ENCODE measurements around the gene SEMA4A. TPM values are rescaled to one million over a fixed set of nuclear protein-coding genes. Genes with fewer than 3 reads are reported as not detected.
A peak's percentile ranks its signal among the peaks of the same experiment; 100 is the strongest.

The SEMA4A gene
- total RNA-seq, 2 experiments from 2014 or later = 77.8 to 196 TPM

DNA sequence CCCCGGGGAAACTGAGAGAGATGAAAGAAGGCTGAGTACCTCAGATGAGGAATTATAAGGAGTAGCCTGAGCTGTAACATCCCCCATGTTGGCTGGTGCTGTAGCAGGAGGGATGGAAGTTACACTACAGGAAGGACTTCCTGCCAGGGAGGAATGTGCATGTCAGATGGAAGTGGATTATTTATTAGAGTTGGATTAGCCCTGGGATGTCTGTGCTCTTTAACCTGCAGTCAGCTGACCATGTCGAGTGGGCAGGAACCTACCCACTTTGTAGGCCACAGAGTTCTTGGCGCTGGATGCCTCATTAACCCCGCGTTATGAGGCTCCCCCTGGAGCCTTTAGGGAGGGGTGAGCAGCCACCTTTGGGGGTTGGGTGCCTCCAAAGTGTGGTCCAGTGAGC is 757 bp upstream of the SEMA4A start:
- H3K4me2 ChIP-seq (ENCODE audit: low read length) = peak overlapping the region; percentile 85
- DNase-seq (ENCODE audit: low spot score) = no peak
- ChIA-PET CTCF (ENCODE audit: unreplicated experiment) (no interaction called here), POLR2A (interaction anchor here (0.5 to 1.7 kb wide), 3 partner anchors 42 to 617 kb away, joined by 3 to 9 read pairs (median 4); partner anchors contain the start of genes PMF1 and SLC25A44)
- intact Hi-C loops (cut with micrococcal nuclease; ENCODE audit: unreplicated experiment) = loop anchor here (5.0 kb wide), 2 partner anchors 185 to 340 kb away; partner anchors contain the start of genes CCT3 and TSACC
- H3K9me2 ChIP-seq (ENCODE audit: insufficient read depth, low read length) = no peaks in the 10 kb centered on the region
- H3K79me2 ChIP-seq (ENCODE audit: insufficient read depth, low read depth, low read length) = peaks cover 61% of the 10 kb centered on the region
- H3K4me1 ChIP-seq (ENCODE audit: insufficient read depth, low read length, poor library complexity, severe bottlenecking) = peaks cover 77% of the 10 kb centered on the region
- TF ChIP-seq EZH2phosphoT487 (IDR thresholded peaks at IDR 0.05; ENCODE audit: borderline replicate concordance, low read depth, low read length) = no peak
- TF ChIP-seq, protein P1, sequence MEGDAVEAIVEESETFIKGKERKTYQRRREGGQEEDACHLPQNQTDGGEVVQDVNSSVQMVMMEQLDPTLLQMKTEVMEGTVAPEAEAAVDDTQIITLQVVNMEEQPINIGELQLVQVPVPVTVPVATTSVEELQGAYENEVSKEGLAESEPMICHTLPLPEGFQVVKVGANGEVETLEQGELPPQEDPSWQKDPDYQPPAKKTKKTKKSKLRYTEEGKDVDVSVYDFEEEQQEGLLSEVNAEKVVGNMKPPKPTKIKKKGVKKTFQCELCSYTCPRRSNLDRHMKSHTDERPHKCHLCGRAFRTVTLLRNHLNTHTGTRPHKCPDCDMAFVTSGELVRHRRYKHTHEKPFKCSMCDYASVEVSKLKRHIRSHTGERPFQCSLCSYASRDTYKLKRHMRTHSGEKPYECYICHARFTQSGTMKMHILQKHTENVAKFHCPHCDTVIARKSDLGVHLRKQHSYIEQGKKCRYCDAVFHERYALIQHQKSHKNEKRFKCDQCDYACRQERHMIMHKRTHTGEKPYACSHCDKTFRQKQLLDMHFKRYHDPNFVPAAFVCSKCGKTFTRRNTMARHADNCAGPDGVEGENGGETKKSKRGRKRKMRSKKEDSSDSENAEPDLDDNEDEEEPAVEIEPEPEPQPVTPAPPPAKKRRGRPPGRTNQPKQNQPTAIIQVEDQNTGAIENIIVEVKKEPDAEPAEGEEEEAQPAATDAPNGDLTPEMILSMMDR (conservative IDR thresholded peaks at IDR 0.05; ENCODE audit: low read length) = no peak
- H3K9me3 ChIP-seq (ENCODE audit: low read length) = no peaks in the 10 kb centered on the region
- peak overlapping the region; percentile 78 for H3K4me3 ChIP-seq (ENCODE audit: low read depth, low read length, poor library complexity, severe bottlenecking)
- H4K20me1 ChIP-seq (ENCODE audit: insufficient read depth, low read length) = no peaks in the 10 kb centered on the region
- BruUV-seq (replicated peaks) = no TSS peak
- H3K27ac ChIP-seq (ENCODE audit: low read depth, low read length, poor library complexity, severe bottlenecking) = peak overlapping the region; percentile 95
- peak overlapping the region; percentile 5; the same call in 1 of the 2 replicates for H2AFZ ChIP-seq (ENCODE audit: low read length)
- peaks cover 19% of the 10 kb centered on the region; the same call in 1 of the 2 replicates for H3K36me3 ChIP-seq (ENCODE audit: insufficient read depth, low read length)

DNA sequence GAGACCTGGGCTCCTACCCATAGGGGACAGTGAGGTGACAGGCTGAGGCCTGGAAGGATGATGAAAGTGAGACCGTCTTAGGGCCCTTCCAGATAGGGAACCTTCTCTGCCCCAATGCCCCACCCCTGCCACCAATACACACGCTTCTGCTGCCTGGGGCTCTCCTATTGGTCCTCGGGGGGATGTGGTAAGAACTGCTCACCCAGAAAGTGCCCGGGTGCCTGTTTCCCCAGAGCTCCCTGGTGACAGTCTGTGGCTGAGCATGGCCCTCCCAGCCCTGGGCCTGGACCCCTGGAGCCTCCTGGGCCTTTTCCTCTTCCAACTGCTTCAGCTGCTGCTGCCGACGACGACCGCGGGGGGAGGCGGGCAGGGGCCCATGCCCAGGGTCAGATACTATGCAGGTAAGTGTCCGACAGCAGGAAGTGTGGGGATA is 948 bp downstream of the SEMA4A start:
- no peak overlapping the region for H2AFZ ChIP-seq (ENCODE audit: low read length)
- peak overlapping the region; percentile 95 for H3K27ac ChIP-seq (ENCODE audit: low read depth, low read length, poor library complexity, severe bottlenecking)
- ChIA-PET POLR2A (interaction anchor here (0.7 to 2.5 kb wide), 7 partner anchors 12 to 1248 kb away, joined by 3 to 21 read pairs (median 3); partner anchors contain the start of genes MEX3A and PMF1), CTCF (ENCODE audit: unreplicated experiment) (interaction anchor here (0.5 kb wide), 1 partner anchor 231 kb away, joined by 5 read pairs; no protein-coding TSS in a partner anchor)
- BruUV-seq (replicated peaks) = no TSS peak
- peaks cover 77% of the 10 kb centered on the region for H3K4me1 ChIP-seq (ENCODE audit: insufficient read depth, low read length, poor library complexity, severe bottlenecking)
- H4K20me1 ChIP-seq (ENCODE audit: insufficient read depth, low read length) = no peaks in the 10 kb centered on the region
- H3K9me3 ChIP-seq (ENCODE audit: low read length) = no peaks in the 10 kb centered on the region
- H3K79me2 ChIP-seq (ENCODE audit: insufficient read depth, low read depth, low read length) = peaks cover 76% of the 10 kb centered on the region
- peak; percentile 88 for DNase-seq (ENCODE audit: low spot score)
- H3K36me3 ChIP-seq (ENCODE audit: insufficient read depth, low read length) = peaks cover 35% of the 10 kb centered on the region
- TF ChIP-seq, protein P1 (conservative IDR thresholded peaks at IDR 0.05; ENCODE audit: low read length) = no peak
- TF ChIP-seq EZH2phosphoT487 (IDR thresholded peaks at IDR 0.05; ENCODE audit: borderline replicate concordance, low read depth, low read length) = no peak
- H3K4me3 ChIP-seq (ENCODE audit: low read depth, low read length, poor library complexity, severe bottlenecking) = peak overlapping the region; percentile 78
- H3K4me2 ChIP-seq (ENCODE audit: low read length) = peak overlapping the region; percentile 85
- no peaks in the 10 kb centered on the region for H3K9me2 ChIP-seq (ENCODE audit: insufficient read depth, low read length)
- intact Hi-C loops (cut with micrococcal nuclease; ENCODE audit: unreplicated experiment) = loop anchor here (5.0 kb wide), 2 partner anchors 183 to 338 kb away; partner anchors contain the start of genes CCT3 and TSACC
